Prostate gland (tissue), 2 donors: ENCODE results near the gene ALS2CL.

ENCODE experiments used
- CTCF ChIP-seq, 4 experiments: fragments of 200-600 bp in 2 of 4; fragments of 450-650 bp in 2 of 4; sonication (generic) in 2 of 4; IDR thresholded peaks; 1 replicate in 3 of 4; 2 replicates in 1 of 4; pipeline ENCODE4 v1.5.1; 2016 to 2019; ENCODE audit warnings: antibody characterized with exemption in 4 of 4, mild to moderate bottlenecking in 2 of 4, moderate library complexity in 2 of 4
- POLR2AphosphoS5 ChIP-seq: sonication (generic); formaldehyde crosslinking; IDR thresholded peaks from one replicate; pipeline ENCODE4 v1.6.1; 2017; ENCODE audit warnings: antibody characterized with exemption

DNA sequence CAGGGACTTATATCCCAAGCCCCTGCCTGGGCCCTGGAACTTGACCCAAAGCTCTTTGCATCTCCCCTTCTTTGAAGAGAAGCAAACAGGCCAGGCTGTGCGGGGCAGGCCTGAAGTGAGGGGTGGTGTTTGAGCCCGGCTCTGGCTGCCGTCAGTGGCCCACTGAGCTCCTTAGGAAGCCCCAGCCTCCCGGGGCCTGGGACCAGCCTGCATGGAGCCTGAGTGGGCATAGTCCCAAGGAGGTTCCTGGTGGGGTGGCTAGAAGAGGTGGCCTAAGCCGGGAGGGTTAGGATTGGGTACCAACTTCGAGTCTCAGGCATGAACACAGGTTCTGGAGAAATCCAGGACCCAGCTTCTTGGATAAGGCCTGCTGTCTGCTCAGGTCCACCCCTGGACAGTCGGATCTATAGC, 14.1 kb upstream of the ALS2CL start:
- TF ChIP-seq CTCF (IDR thresholded peaks at IDR 0.05) (no peak), POLR2AphosphoS5 (no peak)
